Left ventricle myocardium inferior (tissue), 1 donor: Measurements from ENCODE around the gene FLT1. TPM values are rescaled to one million over a fixed set of nuclear protein-coding genes. Genes with fewer than 3 reads are reported as not detected.

Source experiments
- DNase-seq: peaks from one replicate; pipeline ENCODE4 v3.0.0-alpha.2; 2020
- H3K27ac ChIP-seq: fragments of 200-600 bp; replicated peaks from 2 replicates; pipeline ENCODE4 v1.8.0; 2021
- H3K27me3 ChIP-seq: fragments of 200-600 bp; 2 replicates; pipeline ENCODE4 v1.8.0; 2021; ENCODE audit warnings: low read depth
- H3K36me3 ChIP-seq: fragments of 200-600 bp; 2 replicates; pipeline ENCODE4 v1.8.0; 2021
- H3K4me1 ChIP-seq: fragments of 200-600 bp; 2 replicates; pipeline ENCODE4 v1.8.0; 2021
- H3K4me3 ChIP-seq: fragments of 200-600 bp; 2 replicates; pipeline ENCODE4 v1.8.0; 2021; ENCODE audit warnings: mild to moderate bottlenecking, moderate library complexity
- H3K9me3 ChIP-seq: fragments of 200-600 bp; replicated peaks from 2 replicates; pipeline ENCODE4 v1.8.0; 2021
- intact Hi-C: fragments of 100-400 bp; cut with micrococcal nuclease; formaldehyde crosslinking; loops from one replicate; pipeline ENCODE4 v1.11.0; 2022
- total RNA-seq: library from RNA; stranded (reverse); fragmentation: NEBNext Ultra II Directional; extraction: Animal tissue kit (Norgen Biotek cat#: 25700); gene quantifications from one replicate; pipeline ENCODE4 v1.2.1, GENCODE V29; 2021
- TF ChIP-seq, protein P1 (sequence below): fragments of 200-600 bp; IDR thresholded peaks from 2 replicates; pipeline ENCODE4 v1.8.0; 2021; ENCODE audit warnings: antibody characterized with exemption, mild to moderate bottlenecking, borderline replicate concordance
- donor health status: DM: no; HTN: yes; CAD: no; lungs with severe emphysema.

FLT1 gene
- total RNA-seq, 1 donor from 2014 or later = 40.7 TPM

DNA sequence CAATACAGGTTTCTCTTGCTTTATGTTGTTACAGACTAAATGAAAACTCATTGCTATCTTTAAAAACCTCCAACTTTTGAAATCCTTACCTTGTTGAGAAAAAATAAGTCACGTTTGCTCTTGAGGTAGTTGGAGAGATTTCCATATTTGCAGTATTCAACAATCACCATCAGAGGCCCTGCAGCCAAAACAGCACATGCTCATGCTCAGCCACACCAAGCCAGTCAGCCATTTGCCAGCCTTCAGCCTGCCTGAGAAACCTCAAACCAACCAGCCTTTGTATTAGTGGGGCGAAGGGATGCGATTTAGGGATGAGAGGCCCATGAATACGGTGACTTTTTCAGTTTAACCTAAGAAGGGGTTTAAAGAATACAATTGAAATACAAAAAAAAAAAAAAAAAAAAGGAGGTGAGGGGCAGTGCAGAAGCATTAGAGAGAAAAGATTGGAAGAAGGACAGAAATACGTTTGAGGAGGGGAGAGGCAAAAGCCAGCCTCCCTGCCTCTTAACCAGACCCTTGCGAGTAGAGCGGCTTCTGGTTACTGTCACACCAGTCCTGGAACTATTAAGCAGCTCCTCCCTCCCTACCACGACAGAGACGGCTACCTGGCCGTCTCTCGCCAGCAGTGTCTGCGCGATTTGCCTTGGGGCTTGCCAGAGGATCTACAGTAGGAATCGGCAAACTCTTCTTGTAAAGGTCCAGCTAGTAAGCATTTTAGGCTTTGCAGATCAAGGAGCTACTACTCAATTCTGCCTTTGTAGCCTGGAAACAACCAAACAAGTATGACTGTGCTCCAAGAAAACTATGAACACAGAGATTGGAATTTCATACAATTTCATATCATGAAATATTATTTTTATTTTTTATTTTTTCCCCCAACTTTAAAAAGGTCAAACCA, 167.3 kb downstream of the FLT1 start:
- TF ChIP-seq, protein P1, sequence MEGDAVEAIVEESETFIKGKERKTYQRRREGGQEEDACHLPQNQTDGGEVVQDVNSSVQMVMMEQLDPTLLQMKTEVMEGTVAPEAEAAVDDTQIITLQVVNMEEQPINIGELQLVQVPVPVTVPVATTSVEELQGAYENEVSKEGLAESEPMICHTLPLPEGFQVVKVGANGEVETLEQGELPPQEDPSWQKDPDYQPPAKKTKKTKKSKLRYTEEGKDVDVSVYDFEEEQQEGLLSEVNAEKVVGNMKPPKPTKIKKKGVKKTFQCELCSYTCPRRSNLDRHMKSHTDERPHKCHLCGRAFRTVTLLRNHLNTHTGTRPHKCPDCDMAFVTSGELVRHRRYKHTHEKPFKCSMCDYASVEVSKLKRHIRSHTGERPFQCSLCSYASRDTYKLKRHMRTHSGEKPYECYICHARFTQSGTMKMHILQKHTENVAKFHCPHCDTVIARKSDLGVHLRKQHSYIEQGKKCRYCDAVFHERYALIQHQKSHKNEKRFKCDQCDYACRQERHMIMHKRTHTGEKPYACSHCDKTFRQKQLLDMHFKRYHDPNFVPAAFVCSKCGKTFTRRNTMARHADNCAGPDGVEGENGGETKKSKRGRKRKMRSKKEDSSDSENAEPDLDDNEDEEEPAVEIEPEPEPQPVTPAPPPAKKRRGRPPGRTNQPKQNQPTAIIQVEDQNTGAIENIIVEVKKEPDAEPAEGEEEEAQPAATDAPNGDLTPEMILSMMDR = no peak
- Histone ChIP-seq H3K36me3 (peaks cover 3% of the 10 kb centered on the region), H3K27ac (no peak overlapping the region), H3K4me3 (no peak overlapping the region), H3K9me3 (no peaks in the 10 kb centered on the region), H3K27me3 (no peaks in the 10 kb centered on the region), H3K4me1 (peaks cover 45% of the 10 kb centered on the region)
- intact Hi-C loops = no loop called here
- DNase-seq = no peak

GRCh38 chr13:28326056-28326455, 168.9 kb downstream of the FLT1 start:
- no peak for DNase-seq
- no peaks in the 10 kb centered on the region for H3K9me3 ChIP-seq
- intact Hi-C loops = no loop called here
- TF ChIP-seq, protein P1 = no peak
- no peaks in the 10 kb centered on the region for H3K27me3 ChIP-seq
- no peaks in the 10 kb centered on the region for H3K36me3 ChIP-seq
- H3K4me1 ChIP-seq = peaks cover 61% of the 10 kb centered on the region
- H3K27ac ChIP-seq = peak overlapping the region; percentile 77
- no peak overlapping the region for H3K4me3 ChIP-seq

- no peak for DNase-seq
- H3K36me3 ChIP-seq = no peaks in the 10 kb centered on the region
- intact Hi-C loops = no loop called here
- no peaks in the 10 kb centered on the region for H3K27me3 ChIP-seq
- H3K9me3 ChIP-seq = no peaks in the 10 kb centered on the region
- TF ChIP-seq, protein P1 = no peak
- peaks cover 64% of the 10 kb centered on the region for H3K4me1 ChIP-seq
- H3K27ac ChIP-seq = peak overlapping the region; percentile 77
- peak overlapping the region; percentile 1 for H3K4me3 ChIP-seq
Measured at GRCh38 chr13:28325022-28325421, 169.9 kb downstream of the FLT1 start.

DNA sequence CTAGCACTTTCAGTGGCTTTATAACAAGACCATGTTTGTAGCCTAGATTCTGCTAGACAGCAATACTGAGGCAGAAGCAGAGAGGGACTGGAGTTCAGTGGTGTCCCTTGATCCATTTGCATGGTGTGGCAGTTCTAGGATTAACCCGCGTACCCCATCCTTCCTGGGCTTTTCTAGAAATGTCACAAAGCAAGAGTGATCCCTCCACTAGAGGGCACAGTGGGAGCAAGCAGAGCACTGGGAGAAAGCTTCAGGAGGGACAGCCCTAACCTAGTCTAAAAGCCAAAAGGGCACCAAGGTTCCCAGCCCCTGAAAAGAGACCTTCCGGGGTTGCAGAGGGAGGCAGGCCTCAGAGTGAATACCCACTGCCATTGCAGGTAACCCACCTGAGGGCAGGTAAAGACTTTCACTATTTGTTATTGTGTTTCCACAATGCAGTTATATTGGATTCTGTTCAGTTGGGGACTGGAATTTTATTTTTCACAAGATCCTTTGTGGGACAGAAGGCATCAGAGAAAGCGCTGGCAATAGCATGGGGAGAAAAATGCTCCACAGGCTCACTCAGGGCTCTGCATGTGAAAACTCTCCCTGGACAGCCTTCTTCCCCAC, 170.6 kb downstream of the FLT1 start:
- peak; percentile 33 for DNase-seq
- Histone ChIP-seq H3K9me3 (no peaks in the 10 kb centered on the region), H3K27ac (peak overlapping the region; percentile 77), H3K27me3 (no peaks in the 10 kb centered on the region), H3K4me3 (peak overlapping the region; percentile 1), H3K36me3 (no peaks in the 10 kb centered on the region), H3K4me1 (peaks cover 64% of the 10 kb centered on the region)
- intact Hi-C loops = loop anchor here (5.0 kb wide), 1 partner anchor 313 kb away; no protein-coding TSS in a partner anchor
- TF ChIP-seq, protein P1 = peak; percentile 85

GRCh38 chr13:28322256-28322905, 172.5 kb downstream of the FLT1 start:
- peaks cover 75% of the 10 kb centered on the region for H3K4me1 ChIP-seq

More at GRCh38 chr13:28322256-28322905, 172.5 kb downstream of the FLT1 start:
- TF ChIP-seq, protein P1 = no peak
- Histone ChIP-seq H3K36me3 (peaks cover 4% of the 10 kb centered on the region), H3K27ac (peak overlapping the region; percentile 54), H3K9me3 (no peaks in the 10 kb centered on the region), H3K27me3 (no peaks in the 10 kb centered on the region), H3K4me3 (no peak overlapping the region)
- intact Hi-C loops = loop anchor here (5.0 kb wide), 1 partner anchor 315 kb away; no protein-coding TSS in a partner anchor
- DNase-seq = no peak
